KG1 (cell line): ENCODE results near the gene DGKI.

Experiments used
- DNase-seq: peaks from one replicate; lab custom pipeline; 2025; lab: John Stamatoyannopoulos, UW

The DGKI gene

GRCh38 chr7:137687556-137688265 is 159.1 kb downstream of the DGKI start:
- DNase-seq = no peak

DNA sequence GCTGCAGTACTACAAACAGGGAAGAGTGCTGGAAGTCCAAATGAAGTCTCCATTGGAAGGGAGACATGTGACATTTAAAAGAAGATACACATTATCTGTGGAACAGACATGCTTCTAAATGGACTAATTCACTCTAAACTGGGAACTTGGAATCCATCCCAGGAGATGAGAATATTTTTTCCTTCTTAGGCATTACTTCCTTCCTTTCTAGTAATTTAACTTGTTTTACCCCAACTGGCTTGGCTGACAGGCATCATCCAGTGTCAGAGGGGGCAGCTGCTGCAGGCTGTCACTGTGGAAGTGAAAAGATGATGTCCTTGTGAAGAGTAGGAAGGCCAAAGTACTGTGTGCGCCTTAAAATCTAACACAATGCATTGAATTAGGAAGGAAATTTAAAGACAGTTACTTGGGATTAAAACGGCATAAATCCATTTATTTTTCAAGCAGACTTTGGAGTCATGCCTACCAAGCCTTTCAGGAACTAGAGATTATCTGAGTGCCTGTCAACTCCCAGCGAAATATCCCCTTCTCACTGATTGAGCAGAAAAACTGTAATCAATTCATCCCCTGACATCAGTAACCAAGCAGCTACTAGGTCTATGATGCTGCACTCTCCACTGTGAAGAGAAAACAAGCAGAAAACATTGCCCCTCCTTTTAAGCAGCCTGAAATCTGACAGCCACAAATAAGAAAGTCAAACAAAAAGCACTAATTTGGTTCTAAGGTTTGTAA is 161.2 kb downstream of the DGKI start:
- DNase-seq = no peak

- DNase-seq = no peak
These were observed 162.0 kb downstream of the DGKI start for GRCh38 chr7:137684776-137685175.

- DNase-seq = no peak
These were observed 162.5 kb downstream of the DGKI start for GRCh38 chr7:137684316-137684715.

DNA sequence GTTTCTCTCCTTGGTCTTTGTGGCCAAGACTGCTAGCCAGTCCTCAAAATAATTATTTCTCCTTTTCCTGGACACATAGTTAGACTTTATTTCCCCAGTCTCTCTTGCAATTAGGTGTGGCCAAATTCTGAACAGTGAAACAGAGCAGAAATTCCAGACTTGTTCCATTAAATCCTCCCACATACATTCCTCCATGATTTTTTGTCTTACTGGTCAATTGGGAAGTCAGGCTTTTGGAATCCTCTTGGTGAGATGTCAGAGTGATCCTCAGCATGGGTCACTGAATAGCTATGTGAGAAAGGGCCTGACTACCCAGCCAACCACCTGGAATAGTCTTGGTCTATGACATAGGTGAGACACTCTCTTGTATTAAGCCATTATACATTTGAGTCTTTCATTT is 164.2 kb downstream of the DGKI start:
- DNase-seq = no peak

DNA sequence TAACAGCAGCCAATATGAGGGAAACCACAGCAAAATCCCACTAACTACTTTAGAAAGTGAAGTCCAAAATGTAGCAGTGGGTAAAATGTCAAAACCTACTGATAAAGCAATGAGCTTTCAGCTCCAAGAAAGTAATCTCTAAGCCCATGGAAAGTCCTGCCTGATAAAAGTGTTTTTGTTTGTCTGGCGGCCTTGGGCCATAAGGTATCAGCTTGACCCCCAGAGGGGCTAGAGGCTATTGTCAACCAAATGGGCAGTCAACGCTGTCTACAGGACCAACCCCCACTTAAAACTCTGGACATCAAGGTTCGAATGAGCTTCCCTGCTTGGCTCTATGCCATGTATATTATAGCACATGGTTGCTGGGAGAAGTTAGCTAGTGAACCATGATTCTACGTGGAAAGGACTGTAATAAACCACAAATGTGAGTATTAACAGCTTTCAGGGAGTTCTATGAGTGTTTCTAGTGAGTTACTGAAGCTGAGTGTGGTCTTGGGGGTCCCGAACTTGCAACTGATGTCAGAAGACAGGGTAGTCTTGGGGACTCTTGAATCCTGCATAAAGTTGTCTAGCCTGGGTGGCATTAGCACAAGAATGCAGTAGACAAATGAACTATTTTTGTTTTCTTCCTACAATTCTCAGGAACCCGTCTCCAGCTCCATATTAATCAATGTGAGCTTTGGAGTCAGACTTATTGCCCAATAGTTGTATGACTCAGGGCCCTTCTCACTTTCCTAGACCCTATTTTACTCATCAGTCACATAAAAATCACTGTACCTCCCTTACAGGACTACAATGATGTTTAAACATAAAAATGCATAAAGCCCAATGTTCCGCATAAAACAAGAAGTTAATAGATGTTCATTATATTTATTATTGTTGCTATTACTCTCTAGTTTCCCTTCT is 164.9 kb downstream of the DGKI start:
- no peak for DNase-seq

- no peak for DNase-seq
These were observed 172.0 kb downstream of the DGKI start for GRCh38 chr7:137674551-137675409.

DNA sequence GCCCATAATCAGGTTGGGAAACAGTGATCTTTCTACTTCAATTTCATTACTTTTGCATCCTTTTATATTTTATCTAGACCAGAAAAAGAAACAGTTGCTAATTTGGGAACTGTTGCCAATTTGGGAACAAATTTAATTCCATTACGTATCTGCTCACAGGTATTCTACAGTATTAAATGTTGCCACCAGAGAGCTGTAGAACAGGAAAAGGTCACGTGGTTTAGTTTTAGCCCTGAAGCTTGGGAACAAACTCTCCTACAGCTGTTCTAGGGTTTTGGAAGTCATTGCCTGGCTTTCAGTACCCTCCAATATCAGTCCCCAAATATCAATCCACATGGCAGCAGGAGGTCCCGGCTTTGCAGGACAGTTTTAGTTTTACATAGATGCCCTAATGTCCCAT is 172.7 kb downstream of the DGKI start:
- no peak for DNase-seq

DNA sequence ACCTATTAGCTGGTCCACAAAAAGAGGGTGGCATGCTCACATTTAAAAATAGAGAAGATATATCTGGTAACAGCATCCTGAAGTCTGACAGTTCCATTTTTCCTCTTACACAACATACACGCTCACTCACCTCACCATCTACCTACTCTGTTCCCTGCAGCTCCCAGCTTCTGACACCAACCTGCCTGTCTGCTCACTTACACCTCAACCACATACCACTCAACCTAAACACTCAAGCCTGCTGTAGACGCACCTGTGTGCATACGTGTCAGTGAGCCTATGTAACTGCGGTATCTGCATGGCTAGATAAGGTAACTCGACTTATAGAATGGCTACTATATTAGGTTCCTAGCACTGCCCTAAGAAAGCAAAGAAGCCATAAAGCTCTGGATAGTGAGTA is 174.9 kb downstream of the DGKI start:
- DNase-seq = no peak

DNA sequence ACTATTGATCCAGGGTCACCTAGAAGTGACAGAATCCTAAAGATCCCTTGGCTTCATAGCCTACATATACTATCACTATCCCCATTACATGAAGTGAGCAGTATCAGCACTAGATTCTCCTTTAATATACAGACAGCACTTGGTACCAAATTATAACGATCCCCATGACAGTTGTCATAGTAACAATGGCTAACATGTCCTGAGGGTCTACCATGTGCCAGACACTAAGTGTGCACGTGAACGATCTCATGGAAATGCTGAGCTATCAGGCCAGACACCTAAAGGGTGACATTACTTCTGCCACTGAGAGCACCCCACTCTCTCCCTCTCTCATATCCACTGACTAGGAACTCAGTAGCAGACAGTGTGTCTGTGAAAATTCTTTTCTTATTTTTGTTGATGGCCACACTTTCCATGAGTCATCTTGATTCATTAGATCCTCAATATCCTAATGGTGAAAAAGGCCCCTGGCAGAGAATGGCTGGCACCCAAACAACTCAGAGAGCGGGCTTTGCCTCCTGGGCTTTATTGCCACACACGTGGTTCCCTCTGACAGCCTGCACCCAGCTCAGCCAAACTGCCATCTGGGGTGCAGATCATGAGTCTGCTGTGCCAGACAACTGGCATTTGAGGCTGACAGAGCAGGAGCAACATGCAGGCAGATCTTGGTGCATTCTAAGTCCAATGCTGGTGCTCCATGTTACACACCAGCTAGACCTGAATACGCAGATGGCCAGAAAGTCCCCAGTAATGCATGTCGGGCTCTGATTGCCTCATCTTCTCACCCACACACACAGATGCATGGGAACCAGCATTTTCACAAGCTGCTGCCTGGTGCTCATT is 176.3 kb downstream of the DGKI start:
- no peak for DNase-seq

- no peak for DNase-seq
These were observed 177.1 kb downstream of the DGKI start for GRCh38 chr7:137669706-137670105.

DNA sequence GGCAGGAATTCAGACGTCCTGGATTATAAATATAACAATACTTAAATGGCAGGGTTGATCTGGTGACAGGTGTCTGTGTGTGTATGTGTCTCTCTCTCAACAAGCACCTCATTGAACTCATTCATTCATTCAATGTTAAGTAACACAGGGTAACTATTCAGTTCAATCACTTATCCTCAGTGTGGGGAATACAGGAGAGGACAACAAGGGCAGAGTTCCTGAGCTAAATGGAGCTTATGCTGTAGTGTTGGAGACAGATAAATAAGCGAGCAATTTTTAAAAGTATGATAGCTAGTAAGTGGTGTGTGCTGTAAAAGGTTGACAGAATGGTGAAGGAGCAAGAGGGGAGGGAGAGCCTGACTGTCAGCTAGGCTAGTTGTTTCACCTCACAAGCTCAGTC is 178.4 kb downstream of the DGKI start:
- DNase-seq = no peak

DNA sequence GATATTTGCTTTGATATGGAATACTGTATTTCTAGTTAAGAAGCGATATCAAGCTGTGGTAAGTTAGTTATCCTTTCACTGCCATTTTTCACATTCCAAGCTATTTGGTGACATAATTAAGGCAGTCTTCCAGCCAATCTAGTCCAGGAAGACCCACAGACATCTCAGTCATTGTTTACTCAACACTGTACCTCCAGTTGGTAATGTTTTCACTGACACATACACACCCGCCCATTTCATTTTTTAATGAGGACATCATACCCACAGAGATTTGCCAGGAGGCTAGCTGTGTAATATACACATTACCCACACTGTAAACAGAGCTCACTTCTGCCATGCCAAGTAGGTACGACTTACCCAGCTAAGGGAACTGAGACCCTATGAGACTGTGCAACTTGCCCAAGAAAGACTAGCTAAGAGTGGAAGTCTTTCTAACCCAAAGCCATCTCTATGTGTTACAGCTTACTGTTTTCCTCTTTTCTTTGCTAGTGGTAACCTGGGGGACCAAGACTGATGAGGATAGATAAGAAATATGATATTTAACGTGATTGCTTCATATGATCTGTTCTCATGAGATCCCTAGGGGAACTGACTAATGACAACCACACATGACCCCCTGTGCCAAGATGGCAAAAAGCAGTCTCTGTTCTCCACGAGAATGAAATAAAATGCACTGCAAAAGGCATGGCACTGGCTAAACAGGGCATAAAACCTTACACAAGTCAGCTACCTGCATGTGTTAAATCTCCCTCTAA is 179.0 kb downstream of the DGKI start:
- no peak for DNase-seq

DNA sequence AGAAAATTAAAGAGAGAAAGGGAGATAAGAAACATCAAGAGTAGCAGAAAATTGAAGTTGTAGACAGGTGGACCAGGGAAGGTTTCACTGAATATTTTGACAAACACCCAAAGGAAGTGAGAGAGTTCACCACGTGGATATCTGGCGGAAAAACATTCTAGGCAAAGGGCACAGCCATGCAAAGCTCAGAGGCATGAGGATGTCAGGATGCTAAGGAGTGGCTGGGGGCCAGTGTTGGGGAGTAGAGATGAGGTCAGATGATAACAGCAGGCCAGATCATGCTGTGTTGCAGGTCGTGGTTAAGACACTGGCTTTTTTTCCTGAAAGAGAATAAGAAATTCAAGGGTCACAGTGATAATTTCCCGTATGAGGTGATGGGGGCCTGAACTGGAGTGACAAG is 181.9 kb downstream of the DGKI start:
- DNase-seq = no peak

- no peak for DNase-seq
These were observed 185.1 kb downstream of the DGKI start for GRCh38 chr7:137661634-137662033.

DNA sequence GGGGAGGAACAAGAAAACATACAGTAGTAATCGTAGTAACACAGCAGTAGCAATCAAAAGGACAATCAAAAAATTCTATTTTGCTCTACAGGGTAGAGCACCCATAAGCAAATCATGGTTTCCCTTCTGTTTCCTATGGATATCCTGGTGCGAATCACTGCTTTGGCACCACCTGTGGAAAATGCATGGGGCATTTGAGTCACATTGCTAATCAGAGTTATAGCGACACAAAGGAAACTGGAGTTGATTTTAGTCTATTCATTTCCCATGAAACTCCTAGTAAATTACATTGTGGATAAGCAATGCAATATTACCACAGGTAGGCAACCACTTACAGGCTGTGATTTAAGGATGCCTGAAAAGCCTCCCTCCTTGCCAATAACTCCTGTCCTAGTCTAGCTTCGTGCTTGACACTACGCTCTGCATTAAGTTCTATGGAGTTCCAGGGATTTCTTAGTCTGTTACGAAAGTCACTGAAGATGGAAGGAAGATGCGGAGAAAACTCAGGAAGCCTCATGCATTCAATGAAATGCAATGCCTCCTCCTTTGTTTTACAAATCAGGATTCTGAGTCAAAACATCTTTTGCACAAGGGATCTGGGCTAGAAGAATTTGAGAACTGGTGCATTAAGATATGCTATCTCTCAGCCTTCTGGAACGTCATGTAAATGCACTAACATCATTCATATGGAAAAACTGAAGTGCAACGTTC is 188.4 kb downstream of the DGKI start:
- no peak for DNase-seq

DNA sequence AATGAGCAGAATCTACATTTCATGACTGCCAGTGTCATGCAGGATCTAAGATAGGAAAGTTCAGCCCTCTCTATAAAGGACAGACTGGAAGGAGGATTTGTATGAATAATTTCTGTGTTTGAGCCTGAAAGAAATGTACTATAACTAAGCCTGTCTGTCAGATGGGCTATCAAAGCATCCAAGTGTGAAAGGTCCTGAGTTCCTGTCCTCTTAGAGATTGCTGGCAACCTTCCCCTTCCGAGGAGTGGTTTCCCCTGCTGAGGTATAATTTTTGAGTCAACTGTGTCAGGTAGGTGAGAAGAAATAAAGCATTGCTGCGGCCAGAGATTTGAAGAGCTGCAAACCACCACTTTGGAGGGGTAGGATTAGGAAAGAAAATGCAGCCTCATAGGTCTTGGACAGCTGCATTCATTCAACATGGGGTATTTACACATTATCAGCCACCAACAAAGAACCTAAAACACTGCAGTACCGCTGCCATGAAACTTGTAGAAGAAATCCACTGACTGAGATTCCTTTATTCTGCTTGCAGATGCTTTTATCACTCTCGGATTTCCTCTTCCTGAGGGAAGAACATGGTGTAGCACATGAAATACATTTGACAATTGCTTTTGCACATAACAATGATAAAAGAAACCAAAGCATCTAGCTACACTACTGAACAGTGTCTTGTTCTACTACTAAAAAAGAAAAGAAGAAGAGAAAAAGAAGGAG is 189.1 kb downstream of the DGKI start:
- DNase-seq = no peak

DNA sequence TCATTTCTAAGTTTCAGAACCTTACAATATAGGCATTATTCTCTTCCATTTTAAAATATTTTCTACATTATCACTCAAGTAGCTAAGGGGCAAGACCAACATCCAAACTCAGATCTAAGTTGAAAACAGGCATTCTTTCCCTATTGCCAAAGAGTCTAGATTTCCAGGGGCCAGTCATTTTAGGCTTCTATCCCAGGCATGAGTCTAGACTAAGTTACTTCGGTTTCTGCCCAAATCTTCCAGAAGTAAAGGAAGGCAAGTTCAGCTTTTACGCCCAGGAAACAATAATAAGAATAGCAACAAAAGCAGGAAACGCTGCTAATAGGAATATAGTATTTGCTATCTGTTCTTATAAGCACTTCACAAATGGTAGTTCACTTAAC is 189.9 kb downstream of the DGKI start:
- DNase-seq = no peak
